ENCODE results near the gene SPATA45.

Gene SPATA45

DNA sequence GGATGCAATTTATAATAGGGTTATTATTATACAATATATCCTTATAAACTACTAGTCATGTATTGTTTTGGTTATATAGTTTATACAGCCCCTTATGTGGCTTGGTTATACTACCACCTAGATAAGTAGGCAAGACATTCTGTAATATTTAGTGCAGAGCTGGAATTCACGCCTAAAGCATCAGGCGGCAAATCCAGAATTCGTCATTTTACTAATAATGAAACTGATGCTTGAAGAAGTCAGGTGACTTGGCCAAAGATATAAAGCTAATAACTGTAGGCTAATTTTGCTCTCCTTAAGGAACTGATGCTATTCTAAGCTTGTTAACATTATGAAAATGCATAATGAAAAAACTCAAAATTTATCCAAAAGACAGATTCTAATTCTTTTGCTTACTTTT is 66.7 kb downstream of the SPATA45 start:
- DNase-seq (ENCODE audit: low spot score), result no peak

Data from pons (tissue), 1 donor.